K562 (cell line): ENCODE data around the gene OMA1. TPM values are rescaled to one million over a fixed set of nuclear protein-coding genes. Genes with fewer than 3 reads are reported as not detected.

Experiments
- CAMTA2 ChIP-seq: fragments of 250-450 bp; sonication (Bioruptor Pico); conservative IDR thresholded peaks from 2 replicates; pipeline ENCODE4 v1.5.1; 2022
- CBX3 ChIP-seq, 2 experiments: IDR thresholded peaks; 1 replicate in 1 of 2; 2 replicates in 1 of 2; pipeline ENCODE4 v1.6.1; 2012; ENCODE audit warnings: inconsistent platforms in 2 of 2, low read length in 2 of 2, borderline replicate concordance in 1 of 2, control low read depth in 1 of 2
- E2F6 ChIP-seq, 2 experiments: IDR thresholded peaks; 2 replicates each; pipeline ENCODE4 v1.6.1; 2011; ENCODE audit warnings: borderline replicate concordance in 1 of 2, control low read depth in 1 of 2, low read depth in 1 of 2, low read length in 1 of 2, mild to moderate bottlenecking in 1 of 2, mixed read lengths in 1 of 2, moderate library complexity in 1 of 2; ENCODE audit not compliant: insufficient read depth in 1 of 2, insufficient read length in 1 of 2, poor library complexity in 1 of 2, severe bottlenecking in 1 of 2; ENCODE audit errors: extremely low read depth in 1 of 2
- FOXJ2 ChIP-seq: fragments of 200-800 bp; sonication (Bioruptor generic); IDR thresholded peaks from 2 replicates; pipeline ENCODE4 v1.6.1; 2016; ENCODE audit warnings: missing genetic modification characterization, missing compliant biosample characterization
- MTA3 ChIP-seq: fragments of 450-650 bp; formaldehyde crosslinking; IDR thresholded peaks from 2 replicates; pipeline ENCODE4 v1.6.1; 2017; ENCODE audit warnings: mild to moderate bottlenecking, borderline replicate concordance
- MYNN ChIP-seq, 2 experiments: sonication (generic); formaldehyde crosslinking in 1 of 2; IDR thresholded peaks; 2 replicates each; pipeline versions ENCODE4 v1.5.0 to v1.6.1; 2016 to 2020; ENCODE audit warnings: antibody characterized with exemption in 1 of 2, missing genetic modification reagents in 1 of 2
- NBN ChIP-seq: fragments of 450-650 bp; IDR thresholded peaks from 2 replicates; pipeline ENCODE4 v1.6.1; 2016; ENCODE audit warnings: low read depth, mild to moderate bottlenecking
- POLR2B ChIP-seq: fragments of 450-650 bp; IDR thresholded peaks from 2 replicates; pipeline ENCODE4 v1.6.1; 2018; ENCODE audit warnings: low read depth; ENCODE audit not compliant: partially characterized antibody
- RAD21 ChIP-seq, 2 experiments: fragments of 250-450 bp in 1 of 2; fragments of 450-650 bp in 1 of 2; sonication (Bioruptor Pico) in 1 of 2; formaldehyde crosslinking in 1 of 2; IDR thresholded peaks in 1 of 2; conservative IDR thresholded peaks in 1 of 2; 2 replicates each; pipeline versions ENCODE4 v1.4.0 to v1.8.0; 2020 to 2022; ENCODE audit warnings: mild to moderate bottlenecking in 2 of 2, moderate library complexity in 1 of 2
- SOX6 ChIP-seq: fragments of 450-650 bp; IDR thresholded peaks from 2 replicates; pipeline ENCODE4 v1.6.1; 2014; ENCODE audit warnings: mild to moderate bottlenecking
- SP1 ChIP-seq: sonication (generic); formaldehyde crosslinking; IDR thresholded peaks from 2 replicates; pipeline ENCODE4 v1.8.1; 2022; ENCODE audit warnings: mild to moderate bottlenecking, missing genetic modification reagents
- XRCC5 ChIP-seq: fragments of 200-400 bp; formaldehyde crosslinking; IDR thresholded peaks from 2 replicates; pipeline ENCODE4 v1.6.1; 2017; ENCODE audit warnings: low read depth, mild to moderate bottlenecking, low read length
- ZEB2 ChIP-seq: fragments of 450-650 bp; IDR thresholded peaks from 2 replicates; pipeline ENCODE4 v1.6.1; 2016
- ZFP36 ChIP-seq: fragments of 150-350 bp; IDR thresholded peaks from 2 replicates; pipeline ENCODE4 v1.6.1; 2018; ENCODE audit warnings: low read length, low read depth; ENCODE audit not compliant: partially characterized antibody
- ZNF165 ChIP-seq: fragments of 250-450 bp; sonication (Bioruptor Pico); IDR thresholded peaks from 2 replicates; pipeline ENCODE4 v1.4.0; 2020; ENCODE audit warnings: borderline replicate concordance
- ZNF239 ChIP-seq: fragments of 250-450 bp; sonication (Bioruptor Pico); IDR thresholded peaks from 2 replicates; pipeline ENCODE4 v1.4.0; 2020; ENCODE audit warnings: mild to moderate bottlenecking
- ZNF253 ChIP-seq: fragments of 250-450 bp; sonication (Bioruptor Pico); conservative IDR thresholded peaks from 2 replicates; pipeline ENCODE4 v1.6.1; 2021; ENCODE audit warnings: mild to moderate bottlenecking
- polyA plus RNA-seq, 8 experiments: library from polyadenylated mRNA; depleted of rRNA in 4 of 8; stranded (reverse) in 5 of 8; unstranded in 3 of 8; fragments of >200 nt; fragmentation: Nextera tagmentation in 2 of 8; fragmentation: Illumina TruSeq in 1 of 8; extraction: Ambion mirVana in 2 of 8; extraction: Trizol in 1 of 8; gene quantifications; 2 replicates each; pipeline versions ENCODE4 v1.2.1 to v1.2.3, GENCODE V29; 2011 to 2014; ENCODE audit warnings: inconsistent platforms in 1 of 8, missing spikeins in 1 of 8
- total RNA-seq, 7 experiments: library from RNA; depleted of rRNA in 6 of 7; stranded (reverse); fragments of >200 nt in 6 of 7; fragmentation: Illumina TruSeq in 2 of 7; extraction: Trizol in 2 of 7; gene quantifications; 2 replicates each; pipeline versions ENCODE4 v1.2.1 to v1.2.3, GENCODE V29; 2011 to 2021; ENCODE audit warnings: low replicate concordance in 1 of 7
- TF ChIP-seq, protein P1 (sequence below): sonication (generic); formaldehyde crosslinking; IDR thresholded peaks from 2 replicates; pipeline ENCODE4 v1.8.0; 2022; ENCODE audit warnings: mild to moderate bottlenecking, missing genetic modification reagents
- TF ChIP-seq, protein P2 (sequence below): fragments of 450-650 bp; IDR thresholded peaks from 2 replicates; pipeline ENCODE4 v1.7.1; 2018; ENCODE audit warnings: mild to moderate bottlenecking, low read depth; ENCODE audit not compliant: partially characterized antibody

The OMA1 gene
- total and polyA plus RNA-seq, 9 of the 15 experiments (the other 6 are each of a cell fraction or from before 2014, with no cell fraction given) = 16.6 to 51.5 (median 33.5) TPM

DNA sequence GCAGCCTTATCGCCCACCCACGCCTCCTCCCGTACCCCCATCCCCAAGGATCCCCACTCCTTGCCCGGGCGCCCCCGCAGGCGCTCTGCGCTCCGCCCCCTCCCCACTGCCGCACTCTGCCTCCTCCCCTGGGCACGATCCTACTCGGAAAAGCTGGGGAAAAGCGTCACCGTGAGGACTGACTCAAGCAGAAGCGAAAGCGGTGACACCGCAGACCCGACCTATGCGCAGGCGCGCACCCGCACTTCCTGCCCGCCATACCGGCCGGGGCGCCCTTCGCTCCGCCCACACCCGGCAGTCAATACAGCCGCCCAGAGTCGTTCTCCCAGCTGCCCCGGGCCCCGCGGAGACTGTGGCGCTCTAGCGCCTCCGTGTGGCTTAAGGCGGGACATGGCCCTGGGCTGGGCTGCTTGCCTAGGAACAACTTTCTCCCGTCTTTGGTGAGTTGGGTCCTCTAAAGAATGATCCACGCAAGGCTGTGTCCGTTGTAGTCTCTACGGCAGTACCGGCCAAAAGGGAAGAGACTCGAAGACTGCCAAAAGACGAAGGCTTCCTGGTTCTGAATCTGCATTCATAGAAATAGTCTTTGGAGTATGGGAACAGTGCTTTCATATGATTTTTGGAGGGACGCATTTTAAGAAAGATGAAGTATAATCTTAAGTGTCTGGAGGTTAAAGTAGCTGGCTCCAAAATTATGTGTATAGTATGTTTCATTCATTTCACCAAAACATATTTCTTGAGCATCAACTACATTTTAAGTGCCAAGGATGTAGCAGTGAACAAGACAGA, at the start of gene OMA1 (continued):
- TF ChIP-seq XRCC5 = peak; percentile 85
- TF ChIP-seq ZNF165 (CRISPR knock-in tag) = 0 out of 2 replicates have a peak, but pooled peaks have one; percentile 14
- no peak for TF ChIP-seq CAMTA2 (CRISPR knock-in tag)
- peak; percentile 66; the same call in 1 of the 2 replicates for TF ChIP-seq MTA3
- TF ChIP-seq, protein P1, sequence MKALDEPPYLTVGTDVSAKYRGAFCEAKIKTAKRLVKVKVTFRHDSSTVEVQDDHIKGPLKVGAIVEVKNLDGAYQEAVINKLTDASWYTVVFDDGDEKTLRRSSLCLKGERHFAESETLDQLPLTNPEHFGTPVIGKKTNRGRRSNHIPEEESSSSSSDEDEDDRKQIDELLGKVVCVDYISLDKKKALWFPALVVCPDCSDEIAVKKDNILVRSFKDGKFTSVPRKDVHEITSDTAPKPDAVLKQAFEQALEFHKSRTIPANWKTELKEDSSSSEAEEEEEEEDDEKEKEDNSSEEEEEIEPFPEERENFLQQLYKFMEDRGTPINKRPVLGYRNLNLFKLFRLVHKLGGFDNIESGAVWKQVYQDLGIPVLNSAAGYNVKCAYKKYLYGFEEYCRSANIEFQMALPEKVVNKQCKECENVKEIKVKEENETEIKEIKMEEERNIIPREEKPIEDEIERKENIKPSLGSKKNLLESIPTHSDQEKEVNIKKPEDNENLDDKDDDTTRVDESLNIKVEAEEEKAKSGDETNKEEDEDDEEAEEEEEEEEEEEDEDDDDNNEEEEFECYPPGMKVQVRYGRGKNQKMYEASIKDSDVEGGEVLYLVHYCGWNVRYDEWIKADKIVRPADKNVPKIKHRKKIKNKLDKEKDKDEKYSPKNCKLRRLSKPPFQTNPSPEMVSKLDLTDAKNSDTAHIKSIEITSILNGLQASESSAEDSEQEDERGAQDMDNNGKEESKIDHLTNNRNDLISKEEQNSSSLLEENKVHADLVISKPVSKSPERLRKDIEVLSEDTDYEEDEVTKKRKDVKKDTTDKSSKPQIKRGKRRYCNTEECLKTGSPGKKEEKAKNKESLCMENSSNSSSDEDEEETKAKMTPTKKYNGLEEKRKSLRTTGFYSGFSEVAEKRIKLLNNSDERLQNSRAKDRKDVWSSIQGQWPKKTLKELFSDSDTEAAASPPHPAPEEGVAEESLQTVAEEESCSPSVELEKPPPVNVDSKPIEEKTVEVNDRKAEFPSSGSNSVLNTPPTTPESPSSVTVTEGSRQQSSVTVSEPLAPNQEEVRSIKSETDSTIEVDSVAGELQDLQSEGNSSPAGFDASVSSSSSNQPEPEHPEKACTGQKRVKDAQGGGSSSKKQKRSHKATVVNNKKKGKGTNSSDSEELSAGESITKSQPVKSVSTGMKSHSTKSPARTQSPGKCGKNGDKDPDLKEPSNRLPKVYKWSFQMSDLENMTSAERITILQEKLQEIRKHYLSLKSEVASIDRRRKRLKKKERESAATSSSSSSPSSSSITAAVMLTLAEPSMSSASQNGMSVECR (CRISPR knock-in tag) = peak; percentile 23; the same call in 1 of the 2 replicates
- no peak for TF ChIP-seq ZEB2
- peak; percentile 92 to 93 for TF ChIP-seq RAD21 (CRISPR knock-in tag; conservative IDR thresholded peaks at IDR 0.05 in 1 of 2, IDR thresholded peaks at IDR 0.05 in 1 of 2)
- no peak for TF ChIP-seq MYNN (IDR thresholded peaks at IDR 0.05)
- no peak for TF ChIP-seq MYNN (CRISPR knock-in tag; IDR thresholded peaks at IDR 0.05)
- TF ChIP-seq FOXJ2 = no peak
- TF ChIP-seq ZNF253 (CRISPR knock-in tag) = no peak
- TF ChIP-seq NBN = peak; percentile 34; the same call in 1 of the 2 replicates
- TF ChIP-seq CBX3 (IDR thresholded peaks at IDR 0.05; ENCODE audit: borderline replicate concordance in 1 of 2, low read length in 2 of 2) = 0 out of 3 replicates have a peak, but pooled peaks of 1 of the 2 experiments have one; percentile 13
- TF ChIP-seq SP1 (CRISPR knock-in tag) = peak; percentile 74
- TF ChIP-seq E2F6 (IDR thresholded peaks at IDR 0.05; ENCODE audit: borderline replicate concordance in 1 of 2, extremely low read depth in 1 of 2, insufficient read depth in 1 of 2, insufficient read length in 1 of 2, low read depth in 1 of 2, low read length in 1 of 2, poor library complexity in 1 of 2, severe bottlenecking in 1 of 2) = peak in 1 of 2 experiments; percentile 26
- TF ChIP-seq, protein P2, sequence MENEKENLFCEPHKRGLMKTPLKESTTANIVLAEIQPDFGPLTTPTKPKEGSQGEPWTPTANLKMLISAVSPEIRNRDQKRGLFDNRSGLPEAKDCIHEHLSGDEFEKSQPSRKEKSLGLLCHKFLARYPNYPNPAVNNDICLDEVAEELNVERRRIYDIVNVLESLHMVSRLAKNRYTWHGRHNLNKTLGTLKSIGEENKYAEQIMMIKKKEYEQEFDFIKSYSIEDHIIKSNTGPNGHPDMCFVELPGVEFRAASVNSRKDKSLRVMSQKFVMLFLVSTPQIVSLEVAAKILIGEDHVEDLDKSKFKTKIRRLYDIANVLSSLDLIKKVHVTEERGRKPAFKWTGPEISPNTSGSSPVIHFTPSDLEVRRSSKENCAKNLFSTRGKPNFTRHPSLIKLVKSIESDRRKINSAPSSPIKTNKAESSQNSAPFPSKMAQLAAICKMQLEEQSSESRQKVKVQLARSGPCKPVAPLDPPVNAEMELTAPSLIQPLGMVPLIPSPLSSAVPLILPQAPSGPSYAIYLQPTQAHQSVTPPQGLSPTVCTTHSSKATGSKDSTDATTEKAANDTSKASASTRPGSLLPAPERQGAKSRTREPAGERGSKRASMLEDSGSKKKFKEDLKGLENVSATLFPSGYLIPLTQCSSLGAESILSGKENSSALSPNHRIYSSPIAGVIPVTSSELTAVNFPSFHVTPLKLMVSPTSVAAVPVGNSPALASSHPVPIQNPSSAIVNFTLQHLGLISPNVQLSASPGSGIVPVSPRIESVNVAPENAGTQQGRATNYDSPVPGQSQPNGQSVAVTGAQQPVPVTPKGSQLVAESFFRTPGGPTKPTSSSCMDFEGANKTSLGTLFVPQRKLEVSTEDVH = peak; percentile 46
- TF ChIP-seq ZNF239 (CRISPR knock-in tag) = no peak
- no peak for TF ChIP-seq ZFP36
- peak; percentile 49 for TF ChIP-seq SOX6
- peak; percentile 78 for TF ChIP-seq POLR2B
